IMR-90 (cell line): ENCODE data around the gene SEC22B.

Source experiments
- CEBPB ChIP-seq: IDR thresholded peaks from 2 replicates; pipeline ENCODE4 v1.6.1; 2012; ENCODE audit warnings: low read depth, low read length, improper control_type of control experiment
- POLR2A ChIP-seq: IDR thresholded peaks from 2 replicates; pipeline ENCODE4 v1.6.1; 2012; ENCODE audit warnings: mild to moderate bottlenecking, low read depth, low read length
- RAD21 ChIP-seq: IDR thresholded peaks from 2 replicates; pipeline ENCODE4 v1.6.1; 2012; ENCODE audit warnings: low read length, improper control_type of control experiment
- RFX5 ChIP-seq: IDR thresholded peaks from 2 replicates; pipeline ENCODE4 v1.8.0; 2012; ENCODE audit warnings: low read depth, mild to moderate bottlenecking, low read length, moderate library complexity
- TF ChIP-seq, protein P1 (sequence below): conservative IDR thresholded peaks from 2 replicates; pipeline ENCODE4 v1.5.1; 2012; ENCODE audit warnings: mild to moderate bottlenecking, low read depth, low read length, improper control_type of control experiment
- TF ChIP-seq, protein P2 (sequence below): fragments of 150-350 bp; IDR thresholded peaks from 2 replicates; pipeline ENCODE4 v1.6.1; 2016; ENCODE audit warnings: low read depth, mild to moderate bottlenecking, low read length, moderate library complexity, borderline replicate concordance

DNA sequence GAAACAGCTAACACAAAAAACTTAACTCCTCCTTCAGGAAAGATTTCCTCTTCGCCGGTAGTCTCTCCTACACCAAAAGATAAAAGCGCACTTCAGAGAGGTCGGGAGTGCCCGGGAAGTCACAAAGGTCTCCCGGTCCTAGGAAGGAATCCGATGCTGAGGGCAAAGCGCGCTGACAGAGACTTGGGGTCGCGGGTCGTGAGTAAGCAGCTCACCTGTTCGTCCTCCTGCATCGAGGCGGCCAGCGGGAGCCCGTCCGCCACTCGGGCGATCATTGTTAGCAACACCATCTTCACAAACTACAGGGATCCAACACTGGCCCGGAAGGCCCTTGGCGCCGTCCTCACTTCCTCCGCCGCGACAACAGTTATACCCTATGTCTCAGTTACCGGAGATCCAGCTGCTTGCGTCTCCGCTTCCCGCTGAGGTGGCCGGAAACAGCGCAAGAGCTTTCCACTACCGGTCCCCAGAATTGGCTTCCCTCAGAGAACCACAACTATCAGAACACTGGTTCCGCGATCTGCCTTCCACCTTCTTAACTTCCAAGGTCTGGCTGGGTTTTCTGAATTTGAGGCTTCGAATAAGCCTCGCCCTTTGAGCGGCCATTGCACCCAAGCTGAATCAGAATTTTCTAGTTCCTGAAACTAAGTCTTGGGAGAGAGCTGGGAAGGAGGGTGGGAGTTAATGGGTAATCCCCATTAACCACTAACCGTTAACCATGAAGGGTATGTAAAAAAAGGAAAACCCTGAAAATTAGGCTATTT is at the start of gene SEC22B:
- TF ChIP-seq RFX5 = no peak
- TF ChIP-seq, protein P1, sequence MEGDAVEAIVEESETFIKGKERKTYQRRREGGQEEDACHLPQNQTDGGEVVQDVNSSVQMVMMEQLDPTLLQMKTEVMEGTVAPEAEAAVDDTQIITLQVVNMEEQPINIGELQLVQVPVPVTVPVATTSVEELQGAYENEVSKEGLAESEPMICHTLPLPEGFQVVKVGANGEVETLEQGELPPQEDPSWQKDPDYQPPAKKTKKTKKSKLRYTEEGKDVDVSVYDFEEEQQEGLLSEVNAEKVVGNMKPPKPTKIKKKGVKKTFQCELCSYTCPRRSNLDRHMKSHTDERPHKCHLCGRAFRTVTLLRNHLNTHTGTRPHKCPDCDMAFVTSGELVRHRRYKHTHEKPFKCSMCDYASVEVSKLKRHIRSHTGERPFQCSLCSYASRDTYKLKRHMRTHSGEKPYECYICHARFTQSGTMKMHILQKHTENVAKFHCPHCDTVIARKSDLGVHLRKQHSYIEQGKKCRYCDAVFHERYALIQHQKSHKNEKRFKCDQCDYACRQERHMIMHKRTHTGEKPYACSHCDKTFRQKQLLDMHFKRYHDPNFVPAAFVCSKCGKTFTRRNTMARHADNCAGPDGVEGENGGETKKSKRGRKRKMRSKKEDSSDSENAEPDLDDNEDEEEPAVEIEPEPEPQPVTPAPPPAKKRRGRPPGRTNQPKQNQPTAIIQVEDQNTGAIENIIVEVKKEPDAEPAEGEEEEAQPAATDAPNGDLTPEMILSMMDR = no peak
- peak; percentile 97 for TF ChIP-seq POLR2A
- peak; percentile 65 for TF ChIP-seq CEBPB
- peak; percentile 26 for TF ChIP-seq RAD21
- TF ChIP-seq, protein P2, sequence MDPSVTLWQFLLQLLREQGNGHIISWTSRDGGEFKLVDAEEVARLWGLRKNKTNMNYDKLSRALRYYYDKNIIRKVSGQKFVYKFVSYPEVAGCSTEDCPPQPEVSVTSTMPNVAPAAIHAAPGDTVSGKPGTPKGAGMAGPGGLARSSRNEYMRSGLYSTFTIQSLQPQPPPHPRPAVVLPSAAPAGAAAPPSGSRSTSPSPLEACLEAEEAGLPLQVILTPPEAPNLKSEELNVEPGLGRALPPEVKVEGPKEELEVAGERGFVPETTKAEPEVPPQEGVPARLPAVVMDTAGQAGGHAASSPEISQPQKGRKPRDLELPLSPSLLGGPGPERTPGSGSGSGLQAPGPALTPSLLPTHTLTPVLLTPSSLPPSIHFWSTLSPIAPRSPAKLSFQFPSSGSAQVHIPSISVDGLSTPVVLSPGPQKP = no peak
